OCI-LY3 (cell line): ENCODE results near the gene CNN3.

ENCODE experiments used
- CTCF ChIP-seq: fragments of 200-600, 300-600 bp; sonication (generic); IDR thresholded peaks from 2 replicates; pipeline ENCODE4 v1.5.1; 2014; ENCODE audit warnings: antibody characterized with exemption, low read length, low read depth
- EZH2phosphoT487 ChIP-seq: fragments of 200-600 bp; shearing (Covaris generic); IDR thresholded peaks from 2 replicates; pipeline ENCODE4 v1.6.1; 2018; ENCODE audit warnings: antibody characterized with exemption, mixed run types, low read depth

- TF ChIP-seq EZH2phosphoT487 = no peak
- TF ChIP-seq CTCF = no peak
Observed at GRCh38 chr1:94917251-94917650, 9.7 kb downstream of the CNN3 start.
